Stomach smooth muscle (tissue), 2 donors: ENCODE data around the gene PTPRN2.
"Not testable (repeated sequence)": the region's sequence is repeated elsewhere in the genome, so short reads cannot be mapped to it uniquely, and the experiment has no call there.

Experiments used
- H3K27ac ChIP-seq: one replicate; pipeline ENCODE4 v1.7.0; 2013; ENCODE audit warnings: mild to moderate bottlenecking, low read length, inconsistent platforms
- H3K27me3 ChIP-seq, 2 donors: one replicate each; pipeline ENCODE4 v1.7.0; 2013; ENCODE audit warnings: low read length in 2 of 2; ENCODE audit not compliant: insufficient read depth in 2 of 2, control insufficient read depth in 1 of 2
- H3K36me3 ChIP-seq, 2 donors: one replicate each; pipeline ENCODE4 v1.7.0; 2013; ENCODE audit warnings: low read length in 2 of 2; ENCODE audit not compliant: control insufficient read depth in 2 of 2, insufficient read depth in 2 of 2
- H3K4me1 ChIP-seq: one replicate; pipeline ENCODE4 v1.7.0; 2013; ENCODE audit warnings: low read length; ENCODE audit not compliant: control insufficient read depth, insufficient read depth
- H3K4me3 ChIP-seq, 2 donors: one replicate each; pipeline ENCODE4 v1.7.0; 2013; ENCODE audit warnings: low read length in 2 of 2
- H3K9ac ChIP-seq, 2 donors: one replicate each; pipeline ENCODE4 v1.7.0; 2013; ENCODE audit warnings: low read length in 2 of 2, mild to moderate bottlenecking in 1 of 2
- H3K9me3 ChIP-seq, 2 donors: one replicate each; pipeline ENCODE4 v1.7.0; 2013; ENCODE audit warnings: low read length in 2 of 2; ENCODE audit not compliant: control insufficient read depth in 2 of 2
- donor health status: healthy.
- donor health status: Pancreatic carcinoma.

Gene PTPRN2

DNA sequence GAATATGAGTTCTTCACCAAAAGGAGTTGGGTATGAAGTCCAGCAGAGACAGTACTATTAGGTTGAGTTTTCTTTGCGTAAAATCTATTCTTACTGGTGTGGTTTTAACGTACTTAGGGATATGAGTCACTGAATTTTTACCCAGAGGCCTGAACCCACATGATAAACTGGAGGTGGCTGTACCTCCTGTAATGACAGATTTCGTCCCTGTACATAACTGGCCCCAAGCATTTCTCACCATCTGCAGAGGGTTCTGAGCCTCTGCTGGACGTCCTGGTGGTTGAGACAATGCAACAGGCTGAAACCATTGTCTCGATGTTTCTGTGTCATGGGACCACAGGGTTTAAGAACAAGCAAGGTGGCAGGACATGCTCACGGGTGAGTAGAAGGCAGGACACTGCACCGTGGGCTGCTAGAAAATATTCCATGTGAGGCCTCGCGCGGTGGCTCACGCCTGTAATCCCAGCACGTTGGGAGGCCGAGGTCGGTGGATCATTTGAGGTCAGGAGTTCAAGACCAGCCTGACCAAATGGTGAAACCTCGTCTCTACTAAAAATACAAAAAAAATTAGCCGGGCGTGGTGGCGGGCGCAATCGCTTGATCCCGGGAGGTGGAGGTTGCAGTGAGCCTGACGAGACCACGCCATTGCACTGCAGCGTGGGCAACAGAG, 1017.0 kb downstream of the PTPRN2 start:
- Histone ChIP-seq H3K4me3 (no peak overlapping the region), H3K9ac (no peak overlapping the region), H3K27ac (no peak overlapping the region), H3K27me3 (peaks cover 5 to 8% of the 10 kb centered on the region in 2 donors), H3K36me3 (no peaks in the 10 kb centered on the region), H3K4me1 (peaks cover 11% of the 10 kb centered on the region), H3K9me3 (no peaks in the 10 kb centered on the region)

DNA sequence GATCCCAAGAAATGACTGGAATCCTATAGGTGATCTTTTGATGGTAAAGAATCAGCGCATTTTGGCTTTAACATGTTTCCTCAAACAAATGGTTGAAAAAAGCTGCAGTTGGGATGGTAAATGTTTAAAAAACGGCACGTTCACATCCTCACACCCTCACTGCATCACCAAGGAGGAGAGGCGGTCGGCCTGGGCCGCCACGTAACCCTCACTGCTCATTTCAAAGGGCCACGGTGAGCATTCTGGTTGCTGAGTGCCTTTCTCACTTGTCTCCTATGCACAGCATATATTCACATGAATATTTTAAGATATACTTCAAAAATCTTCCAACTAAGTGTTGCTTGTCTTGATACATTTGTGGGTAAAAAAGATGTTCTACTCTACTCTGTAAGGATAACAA, 1017.7 kb downstream of the PTPRN2 start:
- Histone ChIP-seq H3K36me3 (no peaks in the 10 kb centered on the region), H3K9me3 (no peaks in the 10 kb centered on the region), H3K4me1 (peaks cover 11% of the 10 kb centered on the region), H3K27me3 (peaks cover 5 to 8% of the 10 kb centered on the region in 2 donors), H3K27ac (no peak overlapping the region), H3K9ac (no peak overlapping the region), H3K4me3 (no peak overlapping the region)

DNA sequence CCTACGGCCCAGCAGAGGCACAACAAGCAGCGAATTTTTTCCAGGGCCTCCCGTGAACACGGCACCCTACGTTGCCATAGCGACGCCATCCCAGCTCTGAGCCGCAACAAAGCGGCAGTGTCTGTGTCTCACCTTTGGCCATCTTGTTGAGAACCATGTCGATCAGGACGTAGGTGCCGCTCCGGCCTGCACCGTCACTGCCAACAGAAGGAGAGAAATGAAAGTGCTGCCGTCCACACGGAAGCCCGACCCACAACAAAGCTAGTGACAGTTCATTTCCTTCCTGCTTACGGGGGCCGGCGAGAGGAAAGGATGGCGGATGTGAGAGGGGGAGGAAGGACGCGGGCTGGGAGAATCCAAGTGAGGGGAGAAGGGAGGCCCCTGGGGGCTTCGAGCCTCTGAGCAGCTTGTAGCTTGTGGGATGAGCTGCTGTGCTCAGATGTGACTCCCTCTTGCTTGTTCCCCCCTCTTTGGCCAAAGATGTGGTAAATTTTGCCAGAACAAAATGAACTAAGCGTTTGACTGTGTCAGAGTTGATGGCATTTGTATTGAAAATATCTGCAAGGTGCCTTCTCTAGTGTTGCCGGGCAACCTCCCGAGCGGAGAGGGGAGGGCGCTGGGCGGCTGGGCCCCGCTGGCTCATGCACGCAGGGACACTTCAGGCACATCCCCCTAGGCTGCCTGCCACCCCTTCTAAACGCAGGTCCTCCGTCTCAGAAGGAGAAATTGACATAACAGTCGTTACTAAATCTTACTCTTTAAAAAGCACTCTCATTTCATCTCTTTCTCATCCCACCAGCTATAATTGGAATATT, 1018.6 kb downstream of the PTPRN2 start:
- Histone ChIP-seq H3K4me1 (peaks cover 11% of the 10 kb centered on the region), H3K27me3 (peaks cover 5 to 8% of the 10 kb centered on the region in 2 donors), H3K36me3 (no peaks in the 10 kb centered on the region), H3K9me3 (no peaks in the 10 kb centered on the region), H3K4me3 (peak overlapping the region; percentile 86 to 90), H3K27ac (peak overlapping the region; percentile 37), H3K9ac (peak overlapping the region; percentile 69 to 71)

DNA sequence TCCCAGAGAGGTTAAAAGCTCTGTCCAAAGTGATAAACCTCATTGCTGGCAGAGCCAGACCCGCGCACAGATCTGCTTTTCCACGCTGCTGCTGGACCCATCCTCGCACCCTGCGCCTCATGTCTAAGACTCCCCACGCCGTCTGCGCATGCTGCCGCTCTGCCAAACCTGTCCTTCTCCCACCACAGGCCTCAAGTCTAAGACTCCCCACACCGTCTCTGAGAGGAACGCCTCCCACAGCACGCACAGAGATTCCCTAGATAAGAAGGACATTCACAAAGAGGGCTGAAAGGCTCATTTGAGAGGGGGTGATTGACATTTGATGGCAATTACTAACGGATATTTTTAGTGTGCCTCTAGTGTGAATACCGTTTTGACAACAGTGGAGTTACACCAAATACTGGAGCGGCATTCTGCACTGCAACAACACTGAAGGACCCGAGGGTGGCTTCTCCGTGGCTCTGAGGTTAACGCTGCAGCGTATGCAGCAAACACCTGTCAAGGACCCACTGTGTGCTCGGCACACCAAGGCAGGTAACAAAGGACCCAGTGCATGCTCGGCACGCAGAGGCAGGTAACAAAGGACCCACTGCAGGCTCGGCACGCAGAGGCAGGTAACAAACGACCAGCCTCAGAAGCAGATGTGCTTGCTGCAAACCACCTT, 1019.4 kb downstream of the PTPRN2 start:
- Histone ChIP-seq H3K4me1 (peaks cover 11% of the 10 kb centered on the region), H3K9me3 (no peaks in the 10 kb centered on the region), H3K9ac (peak overlapping the region; percentile 69 to 71), H3K4me3 (peak overlapping the region; percentile 86 to 90), H3K27me3 (peaks cover 5 to 8% of the 10 kb centered on the region in 2 donors), H3K36me3 (no peaks in the 10 kb centered on the region), H3K27ac (no peak overlapping the region)

DNA sequence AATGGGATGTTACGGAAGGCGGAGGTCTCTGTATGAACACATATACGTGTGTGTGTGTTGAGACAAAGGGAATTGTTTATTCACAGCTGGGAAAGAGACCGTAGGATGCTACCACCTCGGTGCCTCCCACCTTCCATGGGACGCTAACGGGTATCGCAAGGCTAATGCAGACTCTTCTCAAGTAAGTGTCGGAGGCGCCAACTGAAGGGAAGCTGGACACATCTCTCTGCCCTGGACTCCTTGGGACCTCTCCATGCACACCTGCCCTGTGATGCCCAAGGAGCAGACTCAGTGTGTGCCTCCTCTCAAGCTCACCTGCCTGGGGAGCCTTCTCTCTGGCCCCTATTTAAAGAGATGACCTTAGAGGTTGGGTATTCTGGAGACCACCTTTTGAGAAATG, 1020.0 kb downstream of the PTPRN2 start:
- Histone ChIP-seq H3K9me3 (no peaks in the 10 kb centered on the region), H3K36me3 (no peaks in the 10 kb centered on the region), H3K27me3 (peaks cover 5 to 8% of the 10 kb centered on the region in 2 donors), H3K27ac (no peak overlapping the region), H3K9ac (no peak overlapping the region), H3K4me3 (no peak overlapping the region), H3K4me1 (peaks cover 11% of the 10 kb centered on the region)

DNA sequence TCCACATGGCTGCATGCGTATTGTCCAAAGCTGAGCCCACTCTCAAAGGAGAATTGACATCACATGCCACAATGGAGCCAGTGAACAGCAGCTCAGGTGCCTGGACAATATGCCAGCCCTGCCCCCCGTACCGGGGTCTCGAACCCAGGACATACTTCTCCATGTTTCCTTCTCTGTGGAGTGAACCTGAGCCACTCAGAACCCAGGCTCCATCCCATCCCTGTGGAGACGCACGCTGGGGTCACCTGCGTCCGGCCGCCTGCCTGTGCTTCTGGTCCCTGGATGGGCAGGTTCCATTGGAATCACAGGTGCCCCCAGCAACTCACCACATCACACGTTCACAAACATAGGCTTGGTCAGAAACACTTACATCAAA, 1021.0 kb downstream of the PTPRN2 start:
- no peak overlapping the region for H3K4me3 ChIP-seq
- H3K27me3 ChIP-seq: peaks cover 5 to 8% of the 10 kb centered on the region in 2 donors
- no peak overlapping the region for H3K27ac ChIP-seq
- peaks cover 11% of the 10 kb centered on the region for H3K4me1 ChIP-seq
- no peaks in the 10 kb centered on the region for H3K9me3 ChIP-seq
- no peaks in the 10 kb centered on the region for H3K36me3 ChIP-seq
- no peak overlapping the region for H3K9ac ChIP-seq

DNA sequence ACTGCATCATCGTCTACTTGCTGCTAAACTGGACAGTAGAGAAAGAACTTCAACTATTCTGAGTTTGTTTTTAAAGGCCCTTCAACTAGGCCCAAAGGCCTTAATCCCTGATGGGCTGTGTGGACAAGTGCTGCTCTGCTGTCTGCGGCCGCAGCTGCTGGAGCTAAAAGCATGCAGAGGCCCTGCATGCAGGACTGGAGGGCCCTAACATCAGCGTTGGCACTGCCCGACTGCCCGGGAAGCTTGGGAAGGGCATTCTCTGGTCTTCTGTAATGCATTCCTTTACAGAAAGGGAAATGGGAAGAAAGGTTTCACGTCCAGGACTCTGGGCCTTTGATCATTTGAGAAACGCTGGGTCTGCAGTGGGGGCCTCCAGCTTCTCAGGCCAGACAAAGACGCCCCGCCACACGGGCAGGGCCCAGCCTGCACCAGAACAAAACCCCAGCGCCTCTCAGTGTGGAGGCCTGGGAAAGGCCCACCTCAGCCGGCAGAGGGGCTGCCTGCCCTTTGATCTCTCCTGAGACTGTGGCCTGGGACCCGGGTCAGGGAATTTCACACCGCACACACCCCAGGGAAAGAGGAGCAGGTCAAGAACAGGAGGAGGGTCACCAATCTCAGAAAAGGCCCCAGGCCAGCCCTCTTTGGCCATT, 1021.5 kb downstream of the PTPRN2 start:
- Histone ChIP-seq H3K4me1 (peaks cover 11% of the 10 kb centered on the region), H3K36me3 (no peaks in the 10 kb centered on the region), H3K27ac (no peak overlapping the region), H3K4me3 (no peak overlapping the region), H3K9ac (no peak overlapping the region), H3K9me3 (no peaks in the 10 kb centered on the region), H3K27me3 (peaks cover 5 to 8% of the 10 kb centered on the region in 2 donors)

DNA sequence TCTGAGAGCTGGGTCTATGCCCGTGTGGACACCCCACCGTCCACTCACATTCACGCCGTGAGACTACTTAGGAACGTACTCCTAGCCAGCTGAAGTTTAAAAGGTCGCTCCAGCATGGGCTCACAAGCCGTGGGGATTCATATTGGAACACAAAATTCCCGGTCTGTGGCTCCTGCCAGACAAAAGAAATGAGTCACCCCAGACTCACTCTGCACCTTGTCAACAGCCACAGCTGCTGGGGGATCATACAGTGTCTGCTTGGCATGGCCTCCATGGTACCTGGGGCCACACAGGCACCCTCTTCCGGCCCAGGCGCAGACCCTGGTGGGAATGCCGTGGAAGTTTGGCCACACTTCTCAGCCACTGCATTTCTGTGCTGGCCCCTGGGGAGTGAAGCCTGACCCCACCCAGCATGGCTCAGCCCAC, 1022.4 kb downstream of the PTPRN2 start:
- no peak overlapping the region for H3K27ac ChIP-seq
- H3K4me1 ChIP-seq: peaks cover 11% of the 10 kb centered on the region
- no peaks in the 10 kb centered on the region for H3K36me3 ChIP-seq
- H3K4me3 ChIP-seq: no peak overlapping the region
- peaks cover 4 to 5% of the 10 kb centered on the region in 2 donors for H3K27me3 ChIP-seq
- no peak overlapping the region for H3K9ac ChIP-seq
- H3K9me3 ChIP-seq: no peaks in the 10 kb centered on the region

DNA sequence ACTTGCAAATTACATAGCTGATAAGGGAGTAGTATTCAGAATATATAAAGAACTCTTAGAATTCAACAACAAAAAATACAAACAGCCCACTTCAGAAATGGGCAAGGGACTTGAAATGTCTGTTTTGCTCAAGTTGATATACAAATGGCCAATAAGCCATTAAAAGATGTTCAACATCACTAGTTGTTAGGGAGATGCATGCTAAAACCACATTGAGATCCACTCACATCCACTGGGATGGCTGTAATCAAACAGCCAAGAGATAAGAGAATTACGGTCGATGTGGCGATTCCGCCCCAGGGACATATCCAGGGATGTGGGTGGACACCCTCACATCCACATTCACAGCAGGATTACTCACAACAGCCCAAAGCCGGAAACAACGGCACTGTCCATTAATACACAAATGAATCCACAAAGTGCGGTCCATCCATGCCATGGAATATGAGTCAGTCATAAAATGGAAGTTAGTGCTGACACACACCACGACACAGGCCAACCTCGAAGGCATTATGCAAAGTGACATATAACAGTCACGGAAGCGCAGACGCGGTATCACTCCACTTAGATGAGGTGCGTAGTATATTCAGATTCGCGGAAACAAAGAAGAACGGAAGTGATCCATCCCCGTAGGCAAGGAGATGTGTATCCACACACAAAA, 1023.0 kb downstream of the PTPRN2 start:
- peaks cover 11% of the 10 kb centered on the region for H3K4me1 ChIP-seq

DNA sequence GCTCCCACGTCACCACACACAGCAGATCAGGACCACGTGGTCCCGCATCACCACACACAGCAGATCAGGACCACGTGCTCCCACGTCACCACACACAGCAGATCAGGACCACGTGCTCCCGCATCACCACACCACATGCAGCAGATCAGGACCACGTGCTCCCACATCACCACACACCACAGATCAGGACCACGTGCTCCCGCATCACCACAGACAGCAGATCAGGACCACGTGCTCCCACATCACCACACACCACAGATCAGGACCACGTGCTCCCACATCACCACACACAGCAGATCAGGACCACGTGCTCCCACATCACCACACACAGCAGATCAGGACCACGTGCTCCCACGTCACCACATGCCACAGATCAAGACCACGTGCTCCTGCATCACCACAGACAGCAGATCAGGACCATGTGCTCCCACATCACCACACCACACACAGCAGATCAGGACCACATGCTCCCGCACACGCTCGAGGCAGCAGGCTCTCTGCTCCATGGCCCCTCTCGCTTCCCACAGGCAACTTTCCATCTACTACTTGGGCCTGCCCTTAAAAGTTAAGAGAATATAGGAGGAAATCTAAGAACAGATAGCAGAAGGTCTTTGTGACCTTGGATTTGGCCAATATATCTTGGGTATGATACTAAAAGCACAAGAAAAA, 1024.0 kb downstream of the PTPRN2 start:
- H3K4me3 ChIP-seq, H3K36me3 ChIP-seq, H3K27ac ChIP-seq: not testable (repeated sequence)

More for the DNA sequence above, 1023.0 kb downstream of the PTPRN2 start:
- Histone ChIP-seq H3K9ac (no peak overlapping the region), H3K4me3 (no peak overlapping the region), H3K27me3 (peaks cover 4 to 5% of the 10 kb centered on the region in 2 donors), H3K27ac (no peak overlapping the region), H3K9me3 (no peaks in the 10 kb centered on the region), H3K36me3 (no peaks in the 10 kb centered on the region)

More for the DNA sequence above, 1024.0 kb downstream of the PTPRN2 start:
- not testable (repeated sequence) for H3K9ac ChIP-seq, H3K27me3 ChIP-seq, H3K9me3 ChIP-seq, H3K4me1 ChIP-seq
